ENCODE measurements around the gene ZP3.
"Not testable (repeated sequence)": the region's sequence is repeated elsewhere in the genome, so short reads cannot be mapped to it uniquely, and the experiment has no call there.

DNA sequence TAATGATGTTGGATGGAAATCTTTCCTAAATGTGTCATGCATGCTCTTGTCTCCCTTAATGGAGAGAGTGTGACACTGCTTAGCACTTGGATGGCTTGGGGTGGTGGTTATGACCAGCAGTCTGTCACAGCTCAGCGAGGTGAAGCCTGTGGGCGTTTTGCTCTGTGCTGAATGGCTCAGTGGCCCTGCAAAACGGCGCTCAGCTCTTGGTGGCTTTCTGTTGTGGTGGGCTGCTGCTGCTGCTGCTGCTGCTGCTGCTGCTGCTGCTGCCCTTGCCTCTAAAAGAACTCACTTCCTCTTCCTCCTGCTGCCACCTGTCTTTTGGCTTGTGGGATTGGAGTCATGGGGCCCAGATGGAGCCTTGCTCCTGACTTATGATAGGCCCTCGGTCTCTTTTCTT, 61.9 kb downstream of the ZP3 start:
- TF ChIP-seq, protein P1, sequence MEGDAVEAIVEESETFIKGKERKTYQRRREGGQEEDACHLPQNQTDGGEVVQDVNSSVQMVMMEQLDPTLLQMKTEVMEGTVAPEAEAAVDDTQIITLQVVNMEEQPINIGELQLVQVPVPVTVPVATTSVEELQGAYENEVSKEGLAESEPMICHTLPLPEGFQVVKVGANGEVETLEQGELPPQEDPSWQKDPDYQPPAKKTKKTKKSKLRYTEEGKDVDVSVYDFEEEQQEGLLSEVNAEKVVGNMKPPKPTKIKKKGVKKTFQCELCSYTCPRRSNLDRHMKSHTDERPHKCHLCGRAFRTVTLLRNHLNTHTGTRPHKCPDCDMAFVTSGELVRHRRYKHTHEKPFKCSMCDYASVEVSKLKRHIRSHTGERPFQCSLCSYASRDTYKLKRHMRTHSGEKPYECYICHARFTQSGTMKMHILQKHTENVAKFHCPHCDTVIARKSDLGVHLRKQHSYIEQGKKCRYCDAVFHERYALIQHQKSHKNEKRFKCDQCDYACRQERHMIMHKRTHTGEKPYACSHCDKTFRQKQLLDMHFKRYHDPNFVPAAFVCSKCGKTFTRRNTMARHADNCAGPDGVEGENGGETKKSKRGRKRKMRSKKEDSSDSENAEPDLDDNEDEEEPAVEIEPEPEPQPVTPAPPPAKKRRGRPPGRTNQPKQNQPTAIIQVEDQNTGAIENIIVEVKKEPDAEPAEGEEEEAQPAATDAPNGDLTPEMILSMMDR (IDR thresholded peaks at IDR 0.05) = not testable (repeated sequence)
- TF ChIP-seq POLR2A (IDR thresholded peaks at IDR 0.05); POLR2AphosphoS5 (IDR thresholded peaks at IDR 0.05; ENCODE audit: insufficient read depth in 1 of 2, low read depth in 1 of 2): not testable (repeated sequence)
